Suprapubic skin (tissue), 4 donors: ENCODE data around the gene CADM4.

ENCODE experiments used
- EP300 ChIP-seq: sonication (generic); formaldehyde crosslinking; IDR thresholded peaks from one replicate; pipeline ENCODE4 v1.6.1; 2017; ENCODE audit warnings: antibody characterized with exemption
- POLR2A ChIP-seq, 2 donors: fragments of 450-650 bp; IDR thresholded peaks; one replicate each; pipeline ENCODE4 v1.6.1; 2017; ENCODE audit warnings: antibody characterized with exemption in 2 of 2, mild to moderate bottlenecking in 2 of 2, moderate library complexity in 2 of 2
- POLR2AphosphoS5 ChIP-seq, 3 donors: sonication (generic); formaldehyde crosslinking; IDR thresholded peaks; one replicate each; pipeline ENCODE4 v1.6.1; 2017; ENCODE audit warnings: antibody characterized with exemption in 3 of 3
- TF ChIP-seq, protein P1 (sequence below), 2 donors: fragments of 200-600 bp in 1 of 2; fragments of 450-650 bp in 1 of 2; sonication (generic) in 1 of 2; IDR thresholded peaks; one replicate each; pipeline ENCODE4 v1.5.1; 2016 to 2019; ENCODE audit warnings: antibody characterized with exemption in 2 of 2, mild to moderate bottlenecking in 1 of 2, moderate library complexity in 1 of 2

DNA sequence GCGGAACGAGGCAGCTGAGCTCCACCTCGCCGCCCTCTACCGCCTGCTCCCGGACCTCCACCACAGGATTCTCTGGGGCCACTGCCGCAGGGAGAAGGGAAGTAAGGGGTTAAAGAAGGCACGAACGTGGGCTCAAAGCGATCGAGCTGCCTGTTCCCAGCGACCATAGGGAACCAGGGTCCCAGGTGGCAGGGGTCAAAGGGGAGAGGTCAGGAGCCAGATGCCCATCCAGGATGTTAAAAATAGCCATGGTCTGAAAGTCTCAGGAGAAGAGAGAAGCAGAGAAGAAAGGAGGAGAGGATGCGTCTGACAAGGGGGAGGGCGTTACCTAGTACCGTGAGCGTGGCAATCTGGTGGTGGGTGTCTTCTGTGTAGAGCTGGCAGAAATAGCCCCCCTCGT, 12.8 kb downstream of the CADM4 start:
- TF ChIP-seq, protein P1, sequence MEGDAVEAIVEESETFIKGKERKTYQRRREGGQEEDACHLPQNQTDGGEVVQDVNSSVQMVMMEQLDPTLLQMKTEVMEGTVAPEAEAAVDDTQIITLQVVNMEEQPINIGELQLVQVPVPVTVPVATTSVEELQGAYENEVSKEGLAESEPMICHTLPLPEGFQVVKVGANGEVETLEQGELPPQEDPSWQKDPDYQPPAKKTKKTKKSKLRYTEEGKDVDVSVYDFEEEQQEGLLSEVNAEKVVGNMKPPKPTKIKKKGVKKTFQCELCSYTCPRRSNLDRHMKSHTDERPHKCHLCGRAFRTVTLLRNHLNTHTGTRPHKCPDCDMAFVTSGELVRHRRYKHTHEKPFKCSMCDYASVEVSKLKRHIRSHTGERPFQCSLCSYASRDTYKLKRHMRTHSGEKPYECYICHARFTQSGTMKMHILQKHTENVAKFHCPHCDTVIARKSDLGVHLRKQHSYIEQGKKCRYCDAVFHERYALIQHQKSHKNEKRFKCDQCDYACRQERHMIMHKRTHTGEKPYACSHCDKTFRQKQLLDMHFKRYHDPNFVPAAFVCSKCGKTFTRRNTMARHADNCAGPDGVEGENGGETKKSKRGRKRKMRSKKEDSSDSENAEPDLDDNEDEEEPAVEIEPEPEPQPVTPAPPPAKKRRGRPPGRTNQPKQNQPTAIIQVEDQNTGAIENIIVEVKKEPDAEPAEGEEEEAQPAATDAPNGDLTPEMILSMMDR (IDR thresholded peaks at IDR 0.05), result no peak
- TF ChIP-seq EP300 (no peak), POLR2AphosphoS5 (IDR thresholded peaks at IDR 0.05) (no peak), POLR2A (IDR thresholded peaks at IDR 0.05) (no peak)
